Measurements from ENCODE around the gene DHFR. TPM values are rescaled to one million over a fixed set of nuclear protein-coding genes. Genes with fewer than 3 reads are reported as not detected.

DHFR gene
- total RNA-seq, 1 donor from 2014 or later: 14.4 TPM

DNA sequence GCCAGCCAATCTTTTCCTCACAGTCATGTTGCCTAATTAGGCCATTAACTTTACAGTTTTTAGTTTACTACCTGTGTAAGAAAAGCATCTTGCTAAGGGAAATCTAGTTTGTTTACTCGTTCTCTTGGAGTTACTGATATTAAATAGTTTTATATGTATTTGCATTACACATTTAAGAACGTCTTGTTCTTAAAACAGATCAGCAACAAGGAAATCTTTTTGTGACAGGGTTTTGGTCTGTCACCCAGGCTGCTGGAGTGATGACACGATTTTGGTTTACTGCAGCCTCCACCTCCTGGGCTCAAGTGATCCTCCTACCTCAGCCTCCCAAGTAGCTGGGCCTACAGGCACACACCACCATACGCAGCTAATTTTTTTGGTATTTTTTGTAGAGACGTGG lies 29.6 kb downstream of the DHFR start:
- H3K4me3 ChIP-seq (ENCODE audit: insufficient read depth, low read depth, low read length): no peak overlapping the region
- FAIRE-seq (no peak), DNase-seq (ENCODE audit: low read depth) (no peak)
- Mint-ChIP-seq H3K9me3 (ENCODE audit: unreplicated experiment) (no peaks in the 10 kb centered on the region), H3K4me1 (ENCODE audit: low read depth, unreplicated experiment) (peaks cover 7% of the 10 kb centered on the region), H3K27me3 (ENCODE audit: low read depth, unreplicated experiment) (no peaks in the 10 kb centered on the region), H3K27ac (ENCODE audit: unreplicated experiment) (no peak overlapping the region), H3K36me3 (ENCODE audit: low read depth, unreplicated experiment) (peaks cover 2% of the 10 kb centered on the region), H3K4me3 (ENCODE audit: unreplicated experiment) (no peak overlapping the region)
- no peak overlapping the region for H3K4me2 ChIP-seq (ENCODE audit: low read length)
- TF ChIP-seq, protein P1, sequence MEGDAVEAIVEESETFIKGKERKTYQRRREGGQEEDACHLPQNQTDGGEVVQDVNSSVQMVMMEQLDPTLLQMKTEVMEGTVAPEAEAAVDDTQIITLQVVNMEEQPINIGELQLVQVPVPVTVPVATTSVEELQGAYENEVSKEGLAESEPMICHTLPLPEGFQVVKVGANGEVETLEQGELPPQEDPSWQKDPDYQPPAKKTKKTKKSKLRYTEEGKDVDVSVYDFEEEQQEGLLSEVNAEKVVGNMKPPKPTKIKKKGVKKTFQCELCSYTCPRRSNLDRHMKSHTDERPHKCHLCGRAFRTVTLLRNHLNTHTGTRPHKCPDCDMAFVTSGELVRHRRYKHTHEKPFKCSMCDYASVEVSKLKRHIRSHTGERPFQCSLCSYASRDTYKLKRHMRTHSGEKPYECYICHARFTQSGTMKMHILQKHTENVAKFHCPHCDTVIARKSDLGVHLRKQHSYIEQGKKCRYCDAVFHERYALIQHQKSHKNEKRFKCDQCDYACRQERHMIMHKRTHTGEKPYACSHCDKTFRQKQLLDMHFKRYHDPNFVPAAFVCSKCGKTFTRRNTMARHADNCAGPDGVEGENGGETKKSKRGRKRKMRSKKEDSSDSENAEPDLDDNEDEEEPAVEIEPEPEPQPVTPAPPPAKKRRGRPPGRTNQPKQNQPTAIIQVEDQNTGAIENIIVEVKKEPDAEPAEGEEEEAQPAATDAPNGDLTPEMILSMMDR (IDR thresholded peaks at IDR 0.05; ENCODE audit: insufficient read depth, low read depth, low read length): no peak
- TF ChIP-seq EZH2 (IDR thresholded peaks at IDR 0.05; ENCODE audit: insufficient read depth, low read length): no peak
- no peaks in the 10 kb centered on the region for H4K20me1 ChIP-seq (ENCODE audit: insufficient read depth, low read length)
- H2AFZ ChIP-seq (ENCODE audit: low read depth, low read length): no peak overlapping the region
- no peak overlapping the region for H3K9ac ChIP-seq (ENCODE audit: low read length)
- no peak overlapping the region for H3K27ac ChIP-seq (ENCODE audit: low read depth, low read length)
- H3K79me2 ChIP-seq (ENCODE audit: insufficient read depth, low read length): no peaks in the 10 kb centered on the region
- no peaks in the 10 kb centered on the region for H3K27me3 ChIP-seq (ENCODE audit: insufficient read depth, low read length)
- H3K36me3 ChIP-seq (ENCODE audit: insufficient read depth, low read length): no peaks in the 10 kb centered on the region
- H3K9me3 ChIP-seq (ENCODE audit: insufficient read depth, low read depth, low read length): no peaks in the 10 kb centered on the region
- peaks cover 4% of the 10 kb centered on the region for H3K4me1 ChIP-seq (ENCODE audit: insufficient read depth, low read length)

DNA sequence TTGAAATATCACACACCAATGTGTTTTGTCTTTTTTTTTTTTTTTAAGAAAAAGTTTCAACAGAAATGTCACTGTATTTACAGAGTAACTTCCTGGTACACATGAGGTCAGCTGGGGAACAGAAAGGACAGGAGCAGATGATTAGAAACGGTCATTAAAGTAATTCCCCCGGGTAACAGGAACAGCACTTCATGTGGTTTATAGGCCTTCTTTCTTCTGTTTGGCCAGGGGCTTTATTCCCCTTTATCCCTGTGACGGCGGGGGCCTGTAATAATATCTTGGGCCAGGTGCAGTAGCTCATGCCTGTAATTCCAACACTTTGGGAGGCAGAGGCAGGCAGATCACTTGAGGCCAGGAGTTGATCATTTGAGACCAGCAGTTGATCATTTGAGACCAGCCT lies 30.8 kb downstream of the DHFR start:
- H3K4me1 ChIP-seq (ENCODE audit: insufficient read depth, low read length): peaks cover 4% of the 10 kb centered on the region
- DNase-seq (ENCODE audit: low read depth) (no peak), FAIRE-seq (no peak)
- Mint-ChIP-seq H3K4me3 (ENCODE audit: unreplicated experiment) (no peak overlapping the region), H3K36me3 (ENCODE audit: low read depth, unreplicated experiment) (peaks cover 2% of the 10 kb centered on the region), H3K9me3 (ENCODE audit: unreplicated experiment) (no peaks in the 10 kb centered on the region), H3K4me1 (ENCODE audit: low read depth, unreplicated experiment) (peaks cover 12% of the 10 kb centered on the region), H3K27ac (ENCODE audit: unreplicated experiment) (no peak overlapping the region), H3K27me3 (ENCODE audit: low read depth, unreplicated experiment) (no peaks in the 10 kb centered on the region)
- H3K36me3 ChIP-seq (ENCODE audit: insufficient read depth, low read length): no peaks in the 10 kb centered on the region
- no peak overlapping the region for H3K4me3 ChIP-seq (ENCODE audit: insufficient read depth, low read depth, low read length)
- H4K20me1 ChIP-seq (ENCODE audit: insufficient read depth, low read length): no peaks in the 10 kb centered on the region
- TF ChIP-seq, protein P1 (IDR thresholded peaks at IDR 0.05; ENCODE audit: insufficient read depth, low read depth, low read length): no peak
- TF ChIP-seq EZH2 (IDR thresholded peaks at IDR 0.05; ENCODE audit: insufficient read depth, low read length): no peak
- no peaks in the 10 kb centered on the region for H3K27me3 ChIP-seq (ENCODE audit: insufficient read depth, low read length)
- no peak overlapping the region for H3K9ac ChIP-seq (ENCODE audit: low read length)
- no peaks in the 10 kb centered on the region for H3K9me3 ChIP-seq (ENCODE audit: insufficient read depth, low read depth, low read length)
- no peak overlapping the region for H3K27ac ChIP-seq (ENCODE audit: low read depth, low read length)
- H2AFZ ChIP-seq (ENCODE audit: low read depth, low read length): no peak overlapping the region
- no peak overlapping the region for H3K4me2 ChIP-seq (ENCODE audit: low read length)
- H3K79me2 ChIP-seq (ENCODE audit: insufficient read depth, low read length): no peaks in the 10 kb centered on the region

DNA sequence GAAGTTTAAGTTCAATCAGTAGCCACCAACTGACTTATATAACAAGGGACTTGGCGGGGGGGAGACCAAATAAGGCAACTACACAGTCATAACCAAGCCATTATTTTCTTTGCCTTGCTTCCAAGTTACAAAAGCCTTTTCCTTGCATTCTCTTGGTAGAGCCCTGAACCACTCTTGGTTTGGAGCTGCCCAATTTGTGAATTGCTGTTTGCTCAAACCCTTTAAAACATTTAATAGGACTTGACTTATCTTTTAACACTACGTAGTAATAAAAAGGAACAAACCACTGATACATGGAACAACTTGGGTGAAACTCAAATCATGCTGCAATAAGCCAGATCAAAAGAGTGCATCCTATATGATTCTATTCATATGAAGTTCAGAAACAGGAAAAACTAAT lies 32.0 kb downstream of the DHFR start:
- no peak for FAIRE-seq
- Mint-ChIP-seq H3K4me3 (ENCODE audit: unreplicated experiment) (no peak overlapping the region), H3K36me3 (ENCODE audit: low read depth, unreplicated experiment) (peaks cover 2% of the 10 kb centered on the region), H3K9me3 (ENCODE audit: unreplicated experiment) (no peaks in the 10 kb centered on the region), H3K4me1 (ENCODE audit: low read depth, unreplicated experiment) (peaks cover 12% of the 10 kb centered on the region), H3K27ac (ENCODE audit: unreplicated experiment) (no peak overlapping the region), H3K27me3 (ENCODE audit: low read depth, unreplicated experiment) (no peaks in the 10 kb centered on the region)
- no peak overlapping the region for H3K4me3 ChIP-seq (ENCODE audit: insufficient read depth, low read depth, low read length)
- H3K4me1 ChIP-seq (ENCODE audit: insufficient read depth, low read length): peaks cover 4% of the 10 kb centered on the region
- no peak overlapping the region for H3K27ac ChIP-seq (ENCODE audit: low read depth, low read length)
- no peaks in the 10 kb centered on the region for H3K27me3 ChIP-seq (ENCODE audit: insufficient read depth, low read length)
- H3K4me2 ChIP-seq (ENCODE audit: low read length): no peak overlapping the region
- no peak overlapping the region for H3K9ac ChIP-seq (ENCODE audit: low read length)
- DNase-seq (ENCODE audit: low read depth): no peak
- TF ChIP-seq, protein P1 (IDR thresholded peaks at IDR 0.05; ENCODE audit: insufficient read depth, low read depth, low read length): no peak
- TF ChIP-seq EZH2 (IDR thresholded peaks at IDR 0.05; ENCODE audit: insufficient read depth, low read length): no peak
- no peaks in the 10 kb centered on the region for H3K36me3 ChIP-seq (ENCODE audit: insufficient read depth, low read length)
- H2AFZ ChIP-seq (ENCODE audit: low read depth, low read length): no peak overlapping the region
- H4K20me1 ChIP-seq (ENCODE audit: insufficient read depth, low read length): no peaks in the 10 kb centered on the region
- no peaks in the 10 kb centered on the region for H3K79me2 ChIP-seq (ENCODE audit: insufficient read depth, low read length)
- H3K9me3 ChIP-seq (ENCODE audit: insufficient read depth, low read depth, low read length): no peaks in the 10 kb centered on the region

All from astrocyte (in vitro differentiated cells and primary cell).